Stimulated activated CD4-positive, alpha-beta T cell treated with anti-CD3 and anti-CD28 coated beads, Interleukin-1b, Interleukin-23, amount 100 ng/mL, for 48 hours (primary cell): Measurements from ENCODE around the gene SLC2A4RG.

Source experiments
- DNase-seq: peaks from one replicate; pipeline ENCODE4 v3.0.0-alpha.2; 2020

The SLC2A4RG gene

DNA sequence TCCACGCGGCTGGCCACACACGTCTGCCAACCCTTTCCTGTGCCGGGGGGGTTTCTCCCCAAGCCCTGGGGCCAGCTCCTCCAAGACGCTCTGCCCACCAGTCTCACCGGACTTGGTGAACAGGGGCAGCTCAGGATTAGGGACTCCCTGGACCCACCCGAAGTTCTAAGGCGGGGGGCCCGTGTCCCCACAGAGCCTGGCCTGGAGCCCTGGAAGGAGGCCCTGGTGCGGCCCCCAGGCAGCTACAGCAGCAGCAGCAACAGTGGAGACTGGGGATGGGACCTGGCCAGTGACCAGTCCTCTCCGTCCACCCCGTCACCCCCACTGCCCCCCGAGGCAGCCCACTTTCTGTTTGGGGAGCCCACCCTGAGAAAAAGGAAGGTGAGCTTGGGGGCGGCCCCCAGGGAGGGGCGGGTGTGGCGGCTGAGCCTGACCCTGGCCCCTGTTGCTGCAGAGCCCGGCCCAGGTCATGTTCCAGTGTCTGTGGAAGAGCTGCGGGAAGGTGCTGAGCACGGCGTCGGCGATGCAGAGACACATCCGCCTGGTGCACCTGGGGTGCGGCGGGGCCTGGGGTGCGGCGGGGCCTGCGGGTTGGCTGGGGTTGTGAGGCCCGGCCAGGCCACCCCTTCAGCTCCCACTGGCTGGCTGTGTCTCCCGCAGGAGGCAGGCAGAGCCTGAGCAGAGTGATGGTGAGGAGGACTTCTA is 2.3 kb downstream of the SLC2A4RG start:
- no peak for DNase-seq

GRCh38 chr20:63742381-63743024 is 2.9 kb downstream of the SLC2A4RG start:
- DNase-seq, result no peak

GRCh38 chr20:63743210-63743970 is 3.8 kb downstream of the SLC2A4RG start:
- DNase-seq, result no peak

GRCh38 chr20:63744158-63744557 is 4.6 kb downstream of the SLC2A4RG start:
- DNase-seq, result no peak

DNA sequence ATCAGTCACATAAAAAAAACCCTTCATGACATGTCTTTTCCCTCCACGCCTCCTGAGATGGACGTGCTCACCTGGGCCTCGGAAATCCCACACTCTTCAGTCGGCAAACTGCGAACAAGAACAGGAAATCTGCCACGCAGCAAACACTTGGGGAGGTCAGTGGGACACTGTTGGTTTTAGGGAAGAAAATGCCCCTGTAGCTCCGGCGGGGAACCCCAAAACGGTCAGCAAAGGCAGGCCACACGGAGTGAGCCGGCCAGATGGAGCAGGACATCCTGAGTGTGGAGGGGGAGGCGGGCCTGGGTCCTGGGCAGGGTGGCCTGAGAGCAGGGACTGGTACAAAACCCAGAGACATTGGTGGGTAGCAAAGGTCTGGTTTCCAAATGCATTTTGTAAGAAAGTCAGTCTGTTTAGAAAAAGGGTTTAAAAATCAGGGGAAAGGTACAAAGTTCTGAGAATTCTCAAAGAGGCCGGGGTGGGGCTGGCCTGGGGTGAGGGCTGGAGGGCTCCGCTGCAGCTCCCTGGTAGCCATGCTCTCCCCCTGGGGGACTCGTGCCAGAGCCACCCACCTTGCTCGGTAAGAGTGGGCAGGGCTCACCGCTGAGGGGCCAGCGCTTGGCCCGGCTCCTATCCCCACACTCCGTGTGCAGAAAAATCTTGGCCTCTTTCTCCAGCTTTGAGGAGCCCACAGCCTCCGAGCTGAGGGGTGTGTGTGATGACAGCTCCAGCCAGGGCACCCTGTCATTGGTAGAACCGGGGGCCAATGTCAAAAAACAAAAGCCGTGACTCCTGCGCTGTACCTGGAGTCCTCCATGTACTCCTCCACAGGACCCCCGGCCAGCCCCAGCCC is 5.2 kb downstream of the SLC2A4RG start:
- no peak for DNase-seq

DNA sequence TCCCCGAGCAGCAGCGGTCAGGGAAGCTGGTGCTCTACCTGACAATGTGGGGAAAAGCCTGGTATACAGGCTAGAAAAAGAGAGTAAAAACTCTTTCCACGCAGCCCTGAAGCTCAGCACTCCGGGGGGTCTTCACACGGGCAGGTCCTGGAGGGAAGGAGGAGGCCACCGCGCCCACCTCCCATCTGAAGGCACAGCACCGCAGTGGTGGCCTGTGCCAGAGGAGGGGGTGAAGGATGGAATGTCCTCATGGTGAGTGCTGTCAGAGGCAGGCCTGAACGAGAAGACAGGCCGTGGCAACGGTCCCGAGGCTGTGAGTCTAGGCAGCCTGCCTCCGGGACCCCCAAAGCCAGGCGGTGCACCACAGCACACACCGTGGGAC is 5.8 kb downstream of the SLC2A4RG start:
- no peak for DNase-seq

- no peak for DNase-seq
These were observed 6.6 kb downstream of the SLC2A4RG start for GRCh38 chr20:63745961-63746731.

- no peak for DNase-seq
These were observed 7.3 kb downstream of the SLC2A4RG start for GRCh38 chr20:63746751-63747315.

DNA sequence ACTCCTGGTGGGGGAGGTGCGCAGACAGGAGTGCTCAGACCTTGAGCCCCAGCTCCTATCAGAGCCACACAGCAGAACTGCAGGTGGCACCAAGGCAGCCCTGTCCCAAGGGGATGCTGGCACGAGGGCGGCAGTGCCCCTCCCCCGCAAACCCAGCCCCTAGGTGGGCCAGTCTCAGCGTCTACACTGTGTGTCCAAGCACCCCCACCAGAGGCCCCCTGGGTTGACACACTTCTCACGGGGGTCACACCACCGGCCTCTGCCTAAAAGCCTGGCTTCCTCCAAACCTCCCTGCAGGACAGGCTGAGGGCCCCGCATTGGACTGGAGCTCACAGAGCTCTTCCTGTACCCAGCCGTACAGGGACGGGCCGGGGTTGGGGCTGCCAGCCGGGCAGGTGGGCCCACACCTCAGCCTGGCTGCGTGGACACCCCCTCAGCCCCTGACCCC is 8.1 kb downstream of the SLC2A4RG start:
- no peak for DNase-seq

DNA sequence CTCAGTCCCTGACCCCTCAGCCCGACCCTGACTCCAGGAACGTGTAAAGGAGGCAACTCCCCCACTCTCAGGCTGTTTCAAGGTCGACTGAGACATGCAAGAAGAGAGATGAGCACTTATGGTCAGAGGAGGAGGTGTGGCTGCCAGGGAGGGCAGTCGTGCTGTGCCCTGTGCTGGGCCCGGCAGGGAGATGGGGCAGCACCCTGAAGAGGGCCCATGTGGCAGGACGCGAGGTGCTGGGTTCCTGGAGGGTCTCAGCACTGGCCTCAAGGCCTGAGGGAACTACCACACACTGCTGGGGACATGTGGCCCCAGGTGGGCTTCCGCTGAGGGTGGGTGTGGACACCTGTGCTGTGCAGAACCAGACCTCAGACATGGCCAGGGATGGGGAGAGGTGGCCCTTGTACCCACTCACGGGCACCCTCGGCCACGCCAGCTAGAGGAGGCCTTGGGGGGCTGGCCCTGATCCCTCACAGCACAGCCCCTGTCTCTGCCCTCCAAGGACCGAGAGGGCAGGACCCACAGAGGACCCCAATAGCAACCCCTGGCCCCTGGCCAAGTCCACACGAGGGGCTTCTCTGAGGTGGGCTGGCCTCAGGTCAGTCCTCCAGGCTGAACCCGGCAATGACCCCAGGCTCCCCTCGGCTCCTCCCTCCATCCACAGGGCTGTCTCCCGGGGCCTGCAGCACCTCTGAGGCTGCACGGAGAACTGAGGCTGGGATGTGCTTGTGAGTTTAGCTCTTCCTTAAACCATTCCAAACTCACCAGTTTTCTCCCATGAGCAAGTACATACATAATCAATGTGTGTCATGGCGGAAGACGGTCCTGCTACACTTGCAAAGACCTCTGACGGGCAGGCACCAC is 8.7 kb downstream of the SLC2A4RG start:
- DNase-seq, result no peak

- DNase-seq, result no peak
These were observed 9.3 kb downstream of the SLC2A4RG start for GRCh38 chr20:63748934-63749270.

DNA sequence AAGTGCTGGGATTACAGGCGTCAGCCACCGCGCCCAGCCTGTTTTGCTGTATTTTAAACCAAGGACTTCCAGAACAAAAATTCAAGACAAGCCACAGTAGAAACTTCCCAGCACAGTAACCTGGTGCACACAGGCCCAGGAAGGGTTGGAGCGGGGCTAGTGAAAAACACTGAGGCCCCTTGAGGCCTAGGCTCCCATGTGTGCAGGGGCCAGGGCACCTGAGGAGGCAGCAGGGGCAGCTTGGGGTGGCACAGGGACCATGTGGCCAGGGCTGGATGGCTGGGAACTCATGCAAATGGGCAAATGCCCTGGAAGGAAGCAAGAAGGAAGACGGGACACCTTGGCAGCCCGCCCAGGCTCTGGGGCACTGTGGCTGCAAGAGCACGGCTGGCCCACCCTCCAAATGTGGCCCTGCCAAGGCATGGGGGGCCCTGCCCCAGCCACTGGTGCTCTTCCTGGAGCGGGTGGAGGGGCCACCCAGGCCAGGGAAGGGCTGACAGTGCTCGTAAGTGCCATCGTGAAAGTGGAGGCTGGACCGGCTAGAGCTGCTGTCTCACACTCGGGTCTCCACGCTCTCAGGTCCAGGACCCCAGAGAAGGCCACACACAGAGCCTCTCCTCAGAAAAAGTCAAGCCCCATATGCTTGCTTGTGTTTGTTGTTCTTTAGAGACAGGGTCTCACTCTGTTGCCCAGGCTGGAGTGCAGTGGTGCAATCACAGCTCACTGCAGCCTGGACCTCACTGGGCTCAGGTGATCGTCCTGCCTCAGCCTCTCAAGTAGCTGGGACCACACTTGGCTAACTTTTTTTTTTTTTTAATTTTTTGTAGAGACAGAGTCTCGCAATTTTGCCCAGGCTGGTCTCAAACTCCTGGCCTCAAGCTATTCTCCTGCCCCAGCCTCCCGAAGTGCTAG is 10.3 kb downstream of the SLC2A4RG start:
- DNase-seq, result no peak

DNA sequence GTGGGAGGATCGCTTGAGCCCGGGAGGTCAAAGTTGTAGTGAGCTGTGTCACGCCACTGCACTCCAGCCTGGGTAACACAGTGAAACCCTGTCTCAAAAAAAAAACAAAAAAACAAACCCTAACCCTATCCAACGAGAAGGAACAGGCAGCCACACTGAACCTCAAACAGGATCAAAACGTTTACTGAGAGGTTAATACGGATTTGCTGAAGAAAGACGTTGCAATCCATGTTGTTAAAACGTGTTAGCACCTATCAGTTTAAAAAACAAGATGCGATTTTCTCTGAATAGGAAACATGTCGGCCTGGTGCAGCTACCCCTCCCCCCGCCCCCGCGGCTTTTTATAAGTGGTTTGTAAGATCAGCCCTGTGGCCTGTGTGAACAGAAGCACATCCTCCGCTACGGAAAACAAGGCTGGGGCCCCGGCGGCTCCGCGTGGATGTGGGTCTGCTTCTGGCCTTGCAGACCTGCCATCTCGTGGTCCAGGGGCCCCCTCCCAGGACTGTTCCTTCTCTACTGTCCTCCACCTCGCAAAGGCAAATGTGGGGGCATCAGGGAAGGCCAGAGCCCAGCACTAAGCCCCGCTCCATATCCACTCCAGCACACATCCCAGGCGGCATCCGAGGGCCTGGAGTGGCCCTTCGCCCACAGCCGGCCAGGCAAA is 11.4 kb downstream of the SLC2A4RG start:
- peak; percentile 54 for DNase-seq

GRCh38 chr20:63751471-63752271 is 12.1 kb downstream of the SLC2A4RG start:
- peak; percentile 30 for DNase-seq

DNA sequence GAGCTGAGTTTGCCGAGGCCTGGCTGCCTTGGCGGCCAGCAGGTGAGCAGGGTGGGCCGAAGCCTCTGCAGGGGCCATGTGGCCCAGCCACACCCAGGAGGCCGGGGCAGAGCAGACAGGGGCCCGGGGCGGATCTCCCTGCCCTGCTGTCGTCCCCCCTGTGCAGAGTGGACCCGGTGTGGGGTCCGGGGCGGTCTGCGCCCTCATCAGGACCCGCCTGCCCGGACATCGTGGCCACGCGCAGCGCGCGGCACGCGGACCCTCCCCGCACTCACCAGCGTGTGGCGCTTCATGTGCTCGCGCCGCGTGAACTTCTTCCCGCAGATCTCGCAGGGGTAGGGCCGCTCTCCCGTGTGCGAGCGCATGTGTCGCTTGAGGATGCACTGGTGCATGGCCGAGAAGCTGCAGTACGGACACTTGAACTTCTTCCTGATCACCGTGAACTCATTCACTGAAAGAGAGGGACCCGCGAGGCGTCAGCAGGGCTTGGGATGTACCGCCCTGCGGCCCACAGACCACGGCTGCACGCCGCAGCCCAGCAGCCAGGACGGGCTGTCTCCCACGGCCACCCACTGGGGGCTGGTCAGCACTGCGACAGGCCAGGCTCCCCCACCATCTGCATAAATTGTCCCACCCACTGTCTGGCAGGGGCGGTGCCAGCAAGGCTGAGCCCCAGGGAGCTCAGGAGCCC is 13.0 kb downstream of the SLC2A4RG start:
- no peak for DNase-seq

DNA sequence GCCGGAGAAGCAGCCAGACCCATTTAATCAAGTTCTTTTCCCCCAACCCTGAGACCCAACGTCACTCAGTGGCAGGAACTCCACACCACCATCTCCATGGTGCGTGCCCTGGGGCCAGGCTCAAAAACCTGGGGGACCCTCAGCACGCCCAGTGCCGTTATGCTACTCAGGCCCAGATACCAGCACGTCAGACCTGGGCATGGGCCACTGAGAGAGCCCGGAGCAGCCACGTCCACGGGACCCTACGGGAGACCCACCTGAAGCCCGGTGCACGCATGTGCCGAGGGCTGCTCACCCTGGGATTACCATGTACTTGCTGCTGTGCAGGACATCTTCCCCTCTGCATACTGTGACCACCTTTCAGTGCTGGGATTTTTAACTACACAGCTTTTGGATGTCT is 13.8 kb downstream of the SLC2A4RG start:
- DNase-seq, result no peak

DNA sequence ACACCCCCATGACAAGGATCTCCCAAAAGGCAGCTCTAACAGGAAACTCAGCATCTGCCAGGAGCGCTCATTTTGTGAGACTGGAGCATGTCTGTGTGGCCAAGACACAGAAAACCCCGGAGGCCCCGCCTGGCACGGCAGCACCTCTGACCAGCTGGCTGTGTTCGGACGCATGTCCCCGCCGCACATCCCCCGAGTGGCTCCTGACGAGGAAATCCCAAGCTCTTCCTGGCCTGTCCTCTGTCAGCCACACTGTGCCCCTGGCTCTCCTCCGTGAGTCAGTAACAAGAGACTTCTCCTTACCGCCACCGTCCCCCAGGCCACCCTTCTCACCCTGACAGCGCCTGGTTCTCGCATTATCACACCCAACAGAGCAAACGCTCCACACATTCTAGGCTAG is 14.4 kb downstream of the SLC2A4RG start:
- no peak for DNase-seq
